Suprapubic skin (tissue), 4 donors: ENCODE results near the gene FRMD7. TPM values are rescaled to one million over a fixed set of nuclear protein-coding genes. Genes with fewer than 3 reads are reported as not detected.

Experiments
- DNase-seq, 2 donors: peaks; one replicate each; pipeline ENCODE4 v3.0.0-alpha.2; 2019; ENCODE audit warnings: low spot score in 2 of 2
- H3K27ac ChIP-seq: fragments of 200-600 bp; sonication (generic); one replicate; pipeline ENCODE4 v1.5.1; 2019
- H3K27me3 ChIP-seq: fragments of 200-600 bp; sonication (generic); one replicate; pipeline ENCODE4 v1.5.1; 2019
- H3K36me3 ChIP-seq: fragments of 200-600 bp; sonication (generic); one replicate; pipeline ENCODE4 v1.5.1; 2019
- H3K4me1 ChIP-seq: fragments of 200-600 bp; sonication (generic); one replicate; pipeline ENCODE4 v1.5.1; 2019
- H3K4me3 ChIP-seq: fragments of 200-600 bp; sonication (generic); one replicate; pipeline ENCODE4 v1.5.1; 2019; ENCODE audit warnings: mild to moderate bottlenecking
- H3K9me3 ChIP-seq: fragments of 200-600 bp; sonication (generic); one replicate; pipeline ENCODE4 v1.5.1; 2019
- CTCF ChIP-seq, 2 donors: fragments of 200-600 bp in 1 of 2; fragments of 450-650 bp in 1 of 2; sonication (generic) in 1 of 2; IDR thresholded peaks; one replicate each; pipeline ENCODE4 v1.5.1; 2016 to 2019; ENCODE audit warnings: antibody characterized with exemption in 2 of 2, mild to moderate bottlenecking in 1 of 2, moderate library complexity in 1 of 2
- EP300 ChIP-seq: sonication (generic); formaldehyde crosslinking; IDR thresholded peaks from one replicate; pipeline ENCODE4 v1.6.1; 2017; ENCODE audit warnings: antibody characterized with exemption
- POLR2A ChIP-seq, 2 donors: fragments of 450-650 bp; IDR thresholded peaks; one replicate each; pipeline ENCODE4 v1.6.1; 2017; ENCODE audit warnings: antibody characterized with exemption in 2 of 2, mild to moderate bottlenecking in 2 of 2, moderate library complexity in 2 of 2
- POLR2AphosphoS5 ChIP-seq, 3 donors: sonication (generic); formaldehyde crosslinking; IDR thresholded peaks; one replicate each; pipeline ENCODE4 v1.6.1; 2017; ENCODE audit warnings: antibody characterized with exemption in 3 of 3
- WGBS: methylation state at CpG from one replicate; pipeline ENCODE4 v1.1.5; 2018; 5-methylcytosine and 5-hydroxymethylcytosine counted together
- total RNA-seq, 4 donors: library from RNA; depleted of rRNA; stranded (reverse); fragments of >200 nt; gene quantifications; one replicate each; pipeline ENCODE4 v1.1.0, GENCODE V29; 2016

Gene FRMD7
- total RNA-seq, 4 donors from 2014 or later = 0.34 to 0.36 TPM; not detected in 2

- TF ChIP-seq CTCF (IDR thresholded peaks at IDR 0.05) (no peak), POLR2A (IDR thresholded peaks at IDR 0.05) (no peak), EP300 (no peak)
- Histone ChIP-seq H3K27me3 (no peaks in the 10 kb centered on the region), H3K36me3 (no peaks in the 10 kb centered on the region), H3K4me1 (no peaks in the 10 kb centered on the region), H3K27ac (no peak overlapping the region), H3K4me3 (no peak overlapping the region), H3K9me3 (no peaks in the 10 kb centered on the region)
- WGBS = 67% methylated on average over 4 of the region's 4 CpGs
- DNase-seq = no peak
Observed at GRCh38 chrX:132041015-132041414, 86.8 kb downstream of the FRMD7 start.

- H3K4me3 ChIP-seq = no peak overlapping the region
- TF ChIP-seq EP300 (no peak), POLR2A (IDR thresholded peaks at IDR 0.05) (no peak), POLR2AphosphoS5 (IDR thresholded peaks at IDR 0.05) (no peak), CTCF (IDR thresholded peaks at IDR 0.05) (no peak)
- 56% methylated on average over 2 of the region's 2 CpGs for WGBS
- no peak overlapping the region for H3K27ac ChIP-seq
- H3K9me3 ChIP-seq = no peaks in the 10 kb centered on the region
- no peaks in the 10 kb centered on the region for H3K36me3 ChIP-seq
- no peaks in the 10 kb centered on the region for H3K27me3 ChIP-seq
- no peaks in the 10 kb centered on the region for H3K4me1 ChIP-seq
- DNase-seq = no peak
Observed at GRCh38 chrX:132040066-132040465, 87.8 kb downstream of the FRMD7 start.

GRCh38 chrX:132037479-132037993 is 90.3 kb downstream of the FRMD7 start:
- Histone ChIP-seq H3K27me3 (no peaks in the 10 kb centered on the region), H3K27ac (no peak overlapping the region), H3K36me3 (no peaks in the 10 kb centered on the region), H3K9me3 (no peaks in the 10 kb centered on the region), H3K4me1 (no peaks in the 10 kb centered on the region), H3K4me3 (no peak overlapping the region)
- no peak for DNase-seq
- 48% methylated on average over 5 of the region's 5 CpGs for WGBS
- TF ChIP-seq EP300 (no peak), POLR2AphosphoS5 (IDR thresholded peaks at IDR 0.05) (no peak), POLR2A (IDR thresholded peaks at IDR 0.05) (no peak), CTCF (IDR thresholded peaks at IDR 0.05) (no peak)

GRCh38 chrX:132034648-132035047 is 93.2 kb downstream of the FRMD7 start:
- H3K27ac ChIP-seq = no peak overlapping the region
- H3K4me1 ChIP-seq = no peaks in the 10 kb centered on the region
- no peak for DNase-seq
- no peaks in the 10 kb centered on the region for H3K36me3 ChIP-seq
- WGBS = 87% methylated on average over 3 of the region's 3 CpGs
- TF ChIP-seq POLR2AphosphoS5 (IDR thresholded peaks at IDR 0.05) = no peak
- TF ChIP-seq CTCF (IDR thresholded peaks at IDR 0.05) = no peak
- TF ChIP-seq POLR2A (IDR thresholded peaks at IDR 0.05) = no peak
- no peak for TF ChIP-seq EP300
- no peak overlapping the region for H3K4me3 ChIP-seq
- no peaks in the 10 kb centered on the region for H3K27me3 ChIP-seq
- H3K9me3 ChIP-seq = no peaks in the 10 kb centered on the region

DNA sequence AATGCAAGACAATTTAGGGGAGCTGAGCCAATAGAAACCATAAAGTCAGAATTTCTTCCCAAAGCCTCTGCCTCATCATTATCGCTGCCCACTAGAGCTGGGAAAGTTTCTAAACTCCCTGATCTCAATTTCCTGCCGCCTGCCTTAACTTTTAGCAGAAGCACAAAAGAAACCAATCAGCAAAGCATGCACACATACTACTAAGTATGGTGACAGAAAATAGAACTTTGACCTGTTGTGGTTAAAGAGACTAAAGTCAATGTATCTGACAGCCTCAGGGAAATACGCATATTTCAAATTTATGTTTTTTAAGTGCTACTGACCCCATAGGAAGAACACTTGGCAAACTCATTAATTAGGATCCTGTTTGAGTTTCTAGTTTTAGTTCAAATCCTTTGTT is 94.7 kb downstream of the FRMD7 start:
- no peak for TF ChIP-seq CTCF (IDR thresholded peaks at IDR 0.05)
- TF ChIP-seq EP300 = no peak
- no peak for TF ChIP-seq POLR2AphosphoS5 (IDR thresholded peaks at IDR 0.05)
- no peak for TF ChIP-seq POLR2A (IDR thresholded peaks at IDR 0.05)
- H3K27me3 ChIP-seq = no peaks in the 10 kb centered on the region
- no peak for DNase-seq

More for the DNA sequence above, 94.7 kb downstream of the FRMD7 start:
- no peaks in the 10 kb centered on the region for H3K9me3 ChIP-seq
- WGBS = 74% methylated on average over 3 of the region's 3 CpGs
- H3K4me3 ChIP-seq = no peak overlapping the region
- H3K4me1 ChIP-seq = no peaks in the 10 kb centered on the region
- H3K27ac ChIP-seq = no peak overlapping the region
- H3K36me3 ChIP-seq = no peaks in the 10 kb centered on the region
